ENCODE results near the gene SP3.

- no peak for TF ChIP-seq CTCF (IDR thresholded peaks at IDR 0.05 in 8 of 11, conservative IDR thresholded peaks at IDR 0.05 in 3 of 11)
- TF ChIP-seq POLR2A (IDR thresholded peaks at IDR 0.05) = no peak
- TF ChIP-seq POLR2AphosphoS5 (IDR thresholded peaks at IDR 0.05) = no peak
Observed at GRCh38 chr2:173862612-173863217, 102.5 kb downstream of the SP3 start.
